ENCODE results near the gene JAGN1. TPM values are rescaled to one million over a fixed set of nuclear protein-coding genes. Genes with fewer than 3 reads are reported as not detected.
A peak's percentile ranks its signal among the peaks of the same experiment; 100 is the strongest.
"Not testable (repeated sequence)": the region's sequence is repeated elsewhere in the genome, so short reads cannot be mapped to it uniquely, and the experiment has no call there.

The JAGN1 gene
- total RNA-seq, 2 donors from 2014 or later = 15.4 to 17.8 TPM

DNA sequence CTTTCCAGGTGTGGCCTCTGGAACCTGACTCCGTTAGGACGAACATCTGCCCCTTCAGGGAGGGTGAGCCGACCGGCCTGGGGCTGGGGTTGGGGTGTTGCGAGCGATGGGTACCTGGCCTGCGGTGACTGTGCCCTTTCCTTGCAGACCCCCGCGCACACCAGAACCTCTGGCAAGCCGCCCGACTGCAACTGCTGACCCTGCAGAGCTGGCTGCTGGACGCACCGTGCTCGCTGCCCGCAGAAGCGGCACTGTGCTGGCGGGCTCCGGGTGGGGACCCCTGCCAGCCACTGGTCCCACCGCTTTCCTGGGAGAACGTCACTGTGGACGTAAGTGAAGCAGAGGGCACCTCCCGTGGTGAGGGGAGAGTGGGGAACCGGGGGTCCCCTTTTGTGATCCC, 37.7 kb downstream of the JAGN1 start:
- no peaks in the 10 kb centered on the region for H3K9me3 ChIP-seq (ENCODE audit: control insufficient read depth, low read length, poor library complexity, severe bottlenecking)
- H3K27ac Mint-ChIP-seq = no peak overlapping the region
- no peak for ATAC-seq
- no peak for DNase-seq
- H3K36me3 Mint-ChIP-seq (ENCODE audit: low read depth) = peaks cover 2% of the 10 kb centered on the region
- no peak overlapping the region for H3K4me3 Mint-ChIP-seq
- H3K27me3 Mint-ChIP-seq = no peaks in the 10 kb centered on the region
- H3K4me1 Mint-ChIP-seq = peaks cover 11% of the 10 kb centered on the region

DNA sequence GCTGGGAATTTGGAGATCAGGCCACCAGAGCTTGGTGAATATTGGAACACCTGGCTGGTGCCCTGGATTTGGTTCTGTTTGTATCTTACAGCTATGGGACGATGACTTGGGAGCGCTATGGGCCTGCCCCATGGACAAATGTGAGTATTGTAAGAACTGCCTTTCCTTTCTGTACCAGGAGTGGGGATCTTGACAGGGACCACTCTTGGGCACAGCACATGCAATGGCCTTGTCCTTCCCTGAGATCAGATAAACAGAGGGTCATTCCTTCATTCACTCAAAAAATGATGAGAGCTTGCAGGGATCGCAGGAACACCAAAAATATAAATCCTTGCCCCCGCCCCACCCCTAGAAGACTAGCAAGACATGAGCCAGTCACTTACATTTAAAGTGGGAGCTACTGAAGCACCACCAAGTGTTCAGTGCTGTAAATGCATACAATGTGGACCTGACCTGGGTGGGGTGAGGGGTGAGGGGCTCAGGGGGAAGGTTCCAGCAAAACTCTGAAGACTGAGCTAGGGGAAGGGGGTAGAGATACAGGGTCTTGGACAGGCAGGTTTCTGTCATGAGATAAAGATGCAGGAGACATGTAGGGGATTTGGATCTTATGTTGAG, 40.5 kb downstream of the JAGN1 start:
- Mint-ChIP-seq H3K36me3 (ENCODE audit: low read depth) (peaks cover 4% of the 10 kb centered on the region), H3K27me3 (no peaks in the 10 kb centered on the region), H3K4me3 (peak overlapping the region; percentile 50), H3K4me1 (peaks cover 32% of the 10 kb centered on the region), H3K27ac (peak overlapping the region; percentile 85)
- H3K9me3 ChIP-seq (ENCODE audit: control insufficient read depth, low read length, poor library complexity, severe bottlenecking) = no peaks in the 10 kb centered on the region
- DNase-seq (no peak), ATAC-seq (no peak)

DNA sequence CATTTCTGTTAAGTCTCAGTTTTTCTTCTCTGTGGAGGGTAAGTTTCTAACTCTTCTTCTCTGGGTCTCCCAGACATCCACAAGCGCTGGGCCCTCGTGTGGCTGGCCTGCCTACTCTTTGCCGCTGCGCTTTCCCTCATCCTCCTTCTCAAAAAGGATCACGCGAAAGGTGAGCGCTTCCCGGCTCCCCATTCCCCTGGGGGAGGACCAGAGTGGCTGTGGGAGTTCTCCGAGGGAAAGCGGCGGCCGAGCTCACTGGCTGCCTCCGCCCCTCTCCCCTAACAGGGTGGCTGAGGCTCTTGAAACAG, 42.1 kb downstream of the JAGN1 start:
- Mint-ChIP-seq H3K27ac (peak overlapping the region; percentile 99), H3K27me3 (no peaks in the 10 kb centered on the region), H3K4me1 (peaks cover 35% of the 10 kb centered on the region), H3K36me3 (ENCODE audit: low read depth) (peaks cover 4% of the 10 kb centered on the region), H3K4me3 (peak overlapping the region; percentile 97)
- no peak for ATAC-seq
- DNase-seq = no peak
- no peaks in the 10 kb centered on the region for H3K9me3 ChIP-seq (ENCODE audit: control insufficient read depth, low read length, poor library complexity, severe bottlenecking)

DNA sequence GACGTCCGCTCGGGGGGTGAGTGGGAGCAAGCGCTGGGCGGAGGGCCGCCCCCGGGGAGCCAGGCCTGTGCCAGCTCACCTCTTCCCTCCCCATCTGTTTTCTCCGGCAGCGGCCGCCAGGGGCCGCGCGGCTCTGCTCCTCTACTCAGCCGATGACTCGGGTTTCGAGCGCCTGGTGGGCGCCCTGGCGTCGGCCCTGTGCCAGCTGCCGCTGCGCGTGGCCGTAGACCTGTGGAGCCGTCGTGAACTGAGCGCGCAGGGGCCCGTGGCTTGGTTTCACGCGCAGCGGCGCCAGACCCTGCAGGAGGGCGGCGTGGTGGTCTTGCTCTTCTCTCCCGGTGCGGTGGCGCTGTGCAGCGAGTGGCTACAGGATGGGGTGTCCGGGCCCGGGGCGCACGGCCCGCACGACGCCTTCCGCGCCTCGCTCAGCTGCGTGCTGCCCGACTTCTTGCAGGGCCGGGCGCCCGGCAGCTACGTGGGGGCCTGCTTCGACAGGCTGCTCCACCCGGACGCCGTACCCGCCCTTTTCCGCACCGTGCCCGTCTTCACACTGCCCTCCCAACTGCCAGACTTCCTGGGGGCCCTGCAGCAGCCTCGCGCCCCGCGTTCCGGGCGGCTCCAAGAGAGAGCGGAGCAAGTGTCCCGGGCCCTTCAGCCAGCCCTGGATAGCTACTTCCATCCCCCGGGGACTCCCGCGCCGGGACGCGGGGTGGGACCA, 42.6 kb downstream of the JAGN1 start:
- peak overlapping the region; percentile 97 for H3K4me3 Mint-ChIP-seq
- H3K4me1 Mint-ChIP-seq = peaks cover 35% of the 10 kb centered on the region
- DNase-seq (peak; percentile 79 to 82 (median 82)), ATAC-seq (peak; percentile 68)
- H3K9me3 ChIP-seq (ENCODE audit: control insufficient read depth, low read length, poor library complexity, severe bottlenecking) = no peaks in the 10 kb centered on the region
- peak overlapping the region; percentile 99 for H3K27ac Mint-ChIP-seq
- no peaks in the 10 kb centered on the region for H3K27me3 Mint-ChIP-seq
- peaks cover 4% of the 10 kb centered on the region for H3K36me3 Mint-ChIP-seq (ENCODE audit: low read depth)

DNA sequence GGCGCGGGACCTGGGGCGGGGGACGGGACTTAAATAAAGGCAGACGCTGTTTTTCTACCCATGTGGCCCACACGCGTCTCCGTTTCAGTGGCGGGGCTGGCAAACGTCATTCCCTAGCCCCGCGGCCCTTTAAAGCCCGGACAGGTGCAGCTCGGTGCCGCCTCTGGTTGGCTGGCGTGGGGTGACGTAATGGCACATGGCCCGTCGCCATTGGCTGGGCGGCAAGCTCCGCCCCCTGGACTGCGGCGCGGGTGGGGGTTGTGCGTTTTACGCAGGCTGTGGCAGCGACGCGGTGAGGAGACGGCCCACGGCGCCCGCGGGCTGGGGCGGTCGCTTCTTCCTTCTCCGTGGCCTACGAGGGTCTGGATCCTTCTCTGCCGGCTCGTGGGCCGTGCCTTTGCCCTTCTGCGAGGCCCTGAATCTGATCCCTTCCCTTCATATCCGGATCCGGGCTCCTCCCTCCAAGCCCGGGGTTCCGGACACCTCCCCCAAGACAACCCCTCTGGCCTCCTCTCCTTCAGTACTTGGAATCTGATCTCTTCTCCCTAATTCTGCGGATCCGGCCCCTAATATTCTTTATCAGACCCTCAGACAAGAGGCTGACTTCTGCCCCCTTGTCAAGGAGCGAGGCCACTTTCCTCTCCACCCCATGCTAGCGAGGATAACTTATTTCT, 43.3 kb downstream of the JAGN1 start, which contains the start of gene CRELD1:
CRELD1 (plus strand) TSS at position 274 of the 674 bp plus-strand sequence. CDS start 605 bp downstream, outside the sequence.
- H3K4me1 Mint-ChIP-seq = peaks cover 35% of the 10 kb centered on the region
- peak; percentile 85 for ATAC-seq
- no peaks in the 10 kb centered on the region for H3K27me3 Mint-ChIP-seq
- H3K36me3 Mint-ChIP-seq (ENCODE audit: low read depth) = peaks cover 4% of the 10 kb centered on the region
- H3K27ac Mint-ChIP-seq = peak within 1 kb of the TSS; percentile 99
- DNase-seq = peak; percentile 95 to 97 (median 96)
- peak within 1 kb of the TSS; percentile 97 for H3K4me3 Mint-ChIP-seq
- H3K9me3 ChIP-seq (ENCODE audit: control insufficient read depth, low read length, poor library complexity, severe bottlenecking) = no peaks in the 10 kb centered on the region

DNA sequence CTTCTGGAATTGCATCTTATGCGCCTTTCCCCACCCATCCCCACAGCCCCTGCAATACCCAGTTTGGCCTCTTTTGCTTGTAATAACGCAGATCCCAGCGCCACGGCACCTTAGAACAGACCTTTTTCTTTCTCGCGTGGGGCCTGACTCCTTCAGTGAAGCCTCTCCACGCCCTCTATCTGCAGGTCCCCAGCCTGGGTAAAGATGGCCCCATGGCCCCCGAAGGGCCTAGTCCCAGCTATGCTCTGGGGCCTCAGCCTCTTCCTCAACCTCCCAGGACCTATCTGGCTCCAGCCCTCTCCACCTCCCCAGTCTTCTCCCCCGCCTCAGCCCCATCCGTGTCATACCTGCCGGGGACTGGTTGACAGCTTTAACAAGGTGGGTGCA, 43.8 kb downstream of the JAGN1 start:
- H3K9me3 ChIP-seq (ENCODE audit: control insufficient read depth, low read length, poor library complexity, severe bottlenecking) = no peaks in the 10 kb centered on the region
- H3K27me3 Mint-ChIP-seq = no peaks in the 10 kb centered on the region
- peak overlapping the region; percentile 99 for H3K27ac Mint-ChIP-seq
- H3K36me3 Mint-ChIP-seq (ENCODE audit: low read depth) = peaks cover 4% of the 10 kb centered on the region
- H3K4me3 Mint-ChIP-seq = peak overlapping the region; percentile 97
- DNase-seq (peak in 1 of 3 donors; percentile 23), ATAC-seq (peak; percentile 8)
- peaks cover 35% of the 10 kb centered on the region for H3K4me1 Mint-ChIP-seq

DNA sequence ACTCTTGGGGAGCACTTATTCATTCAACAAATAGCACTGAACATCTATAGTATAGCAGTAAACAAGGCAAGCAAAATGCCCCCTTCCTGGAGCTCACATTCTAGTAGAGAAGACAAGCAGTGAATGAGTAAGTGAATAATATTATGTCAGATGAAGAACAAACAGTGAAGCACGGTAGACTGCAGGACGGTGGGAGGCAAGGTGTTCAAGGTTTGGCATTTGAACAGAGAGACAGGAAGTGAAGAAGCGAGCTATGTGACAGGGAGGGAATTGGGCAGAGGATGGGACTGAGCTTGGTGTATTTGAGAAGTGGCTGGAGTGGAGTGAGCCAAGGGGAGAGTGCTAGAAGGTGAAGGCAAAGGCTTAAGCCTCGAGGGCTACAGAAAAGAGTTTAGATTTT, 44.6 kb downstream of the JAGN1 start:
- peak overlapping the region; percentile 99 for H3K27ac Mint-ChIP-seq
- H3K9me3 ChIP-seq (ENCODE audit: control insufficient read depth, low read length, poor library complexity, severe bottlenecking) = no peaks in the 10 kb centered on the region
- peaks cover 4% of the 10 kb centered on the region for H3K36me3 Mint-ChIP-seq (ENCODE audit: low read depth)
- DNase-seq (no peak), ATAC-seq (no peak)
- H3K4me1 Mint-ChIP-seq = peaks cover 35% of the 10 kb centered on the region
- H3K27me3 Mint-ChIP-seq = no peaks in the 10 kb centered on the region
- peak overlapping the region; percentile 97 for H3K4me3 Mint-ChIP-seq

DNA sequence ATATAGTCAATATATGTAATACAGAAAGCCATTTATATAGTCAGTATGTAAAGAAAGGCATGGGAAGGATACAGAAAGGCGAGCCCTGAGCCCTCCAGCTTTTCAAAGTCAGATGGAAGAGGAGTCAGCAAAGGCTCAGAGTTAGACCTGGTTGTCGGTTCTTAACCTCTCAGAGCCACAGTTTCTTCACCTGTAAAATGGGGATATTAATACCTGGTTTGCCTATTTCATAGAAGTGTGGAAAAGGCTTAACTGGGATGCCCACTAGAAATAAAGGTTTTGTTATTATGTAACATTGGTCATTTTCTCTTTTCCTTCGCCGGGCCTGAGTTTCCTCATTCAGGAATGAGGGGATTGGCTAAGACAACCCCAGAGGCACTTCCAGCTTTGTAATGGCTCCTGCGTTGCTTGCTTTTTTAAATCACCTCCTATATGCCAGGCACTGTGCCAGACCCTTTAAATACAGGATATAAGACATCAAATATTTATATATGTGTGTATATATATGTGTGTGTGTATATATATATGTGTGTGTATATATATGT, 45.6 kb downstream of the JAGN1 start:
- Mint-ChIP-seq H3K4me1 (peaks cover 35% of the 10 kb centered on the region), H3K36me3 (ENCODE audit: low read depth) (peaks cover 4% of the 10 kb centered on the region), H3K27me3 (no peaks in the 10 kb centered on the region), H3K4me3 (no peak overlapping the region), H3K27ac (peak overlapping the region; percentile 99)
- H3K9me3 ChIP-seq (ENCODE audit: control insufficient read depth, low read length, poor library complexity, severe bottlenecking) = no peaks in the 10 kb centered on the region
- ATAC-seq (no peak), DNase-seq (no peak)

DNA sequence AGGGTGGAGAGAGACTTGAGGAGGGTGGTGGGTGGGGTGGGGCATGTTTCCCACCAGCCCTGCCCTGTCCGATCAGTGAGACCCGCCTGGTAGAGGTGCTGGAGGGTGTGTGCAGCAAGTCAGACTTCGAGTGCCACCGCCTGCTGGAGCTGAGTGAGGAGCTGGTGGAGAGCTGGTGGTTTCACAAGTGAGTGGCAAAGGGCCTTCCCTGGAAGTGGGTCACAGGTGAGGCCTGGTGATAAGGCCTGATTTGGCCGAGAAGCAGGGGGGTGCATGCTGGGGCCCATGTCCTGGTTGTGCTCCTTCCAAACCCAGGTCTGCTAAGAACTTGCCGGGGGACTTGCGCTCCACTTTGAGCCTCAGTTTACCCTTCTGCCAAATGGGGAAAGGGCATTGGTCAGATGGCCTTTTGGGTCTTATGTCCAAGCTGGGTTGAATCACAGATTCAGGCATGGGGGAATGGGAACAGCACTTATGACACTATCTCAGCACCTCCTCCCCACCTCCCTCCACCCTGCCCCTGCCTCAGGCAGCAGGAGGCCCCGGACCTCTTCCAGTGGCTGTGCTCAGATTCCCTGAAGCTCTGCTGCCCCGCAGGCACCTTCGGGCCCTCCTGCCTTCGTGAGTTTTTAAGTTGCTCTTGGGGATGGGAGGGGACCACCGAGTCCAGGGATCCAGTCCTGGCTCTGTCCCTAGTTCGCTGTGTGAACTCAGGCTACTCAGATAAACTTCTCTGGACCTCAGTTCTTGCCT, 47.3 kb downstream of the JAGN1 start:
- Mint-ChIP-seq H3K36me3 (ENCODE audit: low read depth) (peaks cover 4% of the 10 kb centered on the region), H3K27me3 (no peaks in the 10 kb centered on the region), H3K4me1 (peaks cover 33% of the 10 kb centered on the region), H3K27ac (peak overlapping the region; percentile 8), H3K4me3 (no peak overlapping the region)
- no peak for ATAC-seq
- H3K9me3 ChIP-seq (ENCODE audit: control insufficient read depth, low read length, poor library complexity, severe bottlenecking) = no peaks in the 10 kb centered on the region
- DNase-seq = no peak

DNA sequence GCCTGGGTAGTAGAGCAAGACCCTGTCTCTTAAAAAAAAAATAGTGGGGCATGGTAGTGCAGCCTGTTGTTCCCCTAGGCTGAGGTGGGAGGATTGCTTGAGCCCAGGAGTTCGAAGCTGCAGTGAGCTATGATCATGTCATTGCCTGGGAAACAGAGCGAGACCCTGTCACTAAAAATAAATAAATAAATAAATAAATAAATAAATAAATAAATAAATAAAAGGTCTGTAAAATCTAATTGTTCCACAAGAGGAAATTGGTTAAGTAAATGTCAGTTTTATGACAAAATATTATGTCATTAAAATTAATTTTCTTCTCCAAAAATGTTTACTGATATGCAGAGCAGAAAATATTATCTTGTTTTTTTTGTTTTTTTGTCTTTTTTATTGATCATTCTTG, 48.6 kb downstream of the JAGN1 start:
- H3K9me3 ChIP-seq (ENCODE audit: control insufficient read depth, low read length, poor library complexity, severe bottlenecking) = no peaks in the 10 kb centered on the region
- Mint-ChIP-seq H3K4me3 (no peak overlapping the region), H3K27ac (no peak overlapping the region), H3K27me3 (no peaks in the 10 kb centered on the region), H3K36me3 (ENCODE audit: low read depth) (peaks cover 4% of the 10 kb centered on the region), H3K4me1 (peaks cover 24% of the 10 kb centered on the region)
- DNase-seq = no peak
- ATAC-seq = no peak

DNA sequence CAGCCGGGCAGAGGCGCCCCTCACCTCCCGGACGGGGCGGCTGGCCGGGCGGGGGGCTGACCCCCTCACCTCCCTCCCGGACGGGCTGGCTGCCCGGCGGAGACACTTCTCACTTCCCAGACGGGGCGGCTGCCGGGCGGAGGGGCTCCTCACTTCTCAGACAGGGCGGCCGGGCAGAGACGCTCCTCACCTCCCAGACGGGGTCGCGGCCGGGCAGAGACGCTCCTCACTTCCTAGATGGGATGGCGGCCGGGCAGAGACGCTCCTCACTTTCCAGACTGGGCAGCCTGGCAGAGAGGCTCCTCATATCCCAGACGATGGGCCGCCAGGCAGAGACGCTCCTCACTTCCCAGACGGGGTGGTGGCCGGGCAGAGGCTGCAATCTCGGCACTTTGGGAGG, 49.5 kb downstream of the JAGN1 start:
- not testable (repeated sequence) for H3K4me3 Mint-ChIP-seq; H3K27ac Mint-ChIP-seq; DNase-seq; H3K36me3 Mint-ChIP-seq (ENCODE audit: low read depth); ATAC-seq; H3K9me3 ChIP-seq (ENCODE audit: control insufficient read depth, low read length, poor library complexity, severe bottlenecking); H3K27me3 Mint-ChIP-seq
- H3K4me1 Mint-ChIP-seq = peaks cover 15% of the 10 kb centered on the region

DNA sequence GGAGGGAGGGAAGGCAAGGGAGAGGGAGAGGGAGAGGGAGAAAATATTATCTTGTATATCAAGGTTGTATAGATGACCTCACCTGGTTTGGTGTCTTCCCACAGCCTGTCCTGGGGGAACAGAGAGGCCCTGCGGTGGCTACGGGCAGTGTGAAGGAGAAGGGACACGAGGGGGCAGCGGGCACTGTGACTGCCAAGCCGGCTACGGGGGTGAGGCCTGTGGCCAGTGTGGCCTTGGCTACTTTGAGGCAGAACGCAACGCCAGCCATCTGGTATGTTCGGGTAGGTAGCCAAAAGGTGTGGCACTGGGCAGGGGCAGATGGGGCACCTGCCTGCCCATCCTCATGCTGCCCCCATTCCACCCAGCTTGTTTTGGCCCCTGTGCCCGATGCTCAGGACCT, 50.3 kb downstream of the JAGN1 start:
- H3K36me3 Mint-ChIP-seq (ENCODE audit: low read depth) = no peaks in the 10 kb centered on the region
- H3K4me1 Mint-ChIP-seq = peaks cover 6% of the 10 kb centered on the region
- no peak overlapping the region for H3K27ac Mint-ChIP-seq
- no peak overlapping the region for H3K4me3 Mint-ChIP-seq
- DNase-seq (no peak), ATAC-seq (no peak)
- H3K27me3 Mint-ChIP-seq = no peaks in the 10 kb centered on the region
- no peaks in the 10 kb centered on the region for H3K9me3 ChIP-seq (ENCODE audit: control insufficient read depth, low read length, poor library complexity, severe bottlenecking)

DNA sequence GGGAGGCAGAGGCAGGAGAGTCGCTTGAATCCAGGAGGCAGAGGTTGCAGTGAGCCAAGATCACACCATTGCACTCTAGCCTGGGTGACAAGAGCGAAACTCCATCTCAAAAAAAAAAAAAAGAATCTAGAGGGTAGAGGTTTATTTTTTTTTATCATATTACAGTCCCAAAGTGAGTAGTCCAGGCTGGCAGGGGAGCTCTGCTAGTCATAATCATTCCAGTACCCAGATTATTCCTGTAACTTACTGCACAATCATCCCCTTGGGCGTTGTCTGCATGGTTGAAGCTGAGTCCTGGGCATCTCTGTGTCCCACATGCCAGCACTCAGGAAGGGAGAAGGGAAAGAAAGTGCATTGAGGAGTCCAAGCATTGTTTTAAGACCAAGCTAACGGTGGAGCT, 51.8 kb downstream of the JAGN1 start:
- Mint-ChIP-seq H3K27ac (peak overlapping the region; percentile 53), H3K4me1 (peaks cover 2% of the 10 kb centered on the region), H3K27me3 (no peaks in the 10 kb centered on the region), H3K4me3 (no peak overlapping the region), H3K36me3 (ENCODE audit: low read depth) (no peaks in the 10 kb centered on the region)
- H3K9me3 ChIP-seq (ENCODE audit: control insufficient read depth, low read length, poor library complexity, severe bottlenecking) = no peaks in the 10 kb centered on the region
- DNase-seq (no peak), ATAC-seq (no peak)

Measured in T-helper 17 cell (primary cell).